ENCODE data around the gene LSAMP.
"Not testable (repeated sequence)": the region's sequence is repeated elsewhere in the genome, so short reads cannot be mapped to it uniquely, and the experiment has no call there.

The LSAMP gene

GRCh38 chr3:115768661-115769060 lies 676.6 kb downstream of the LSAMP start:
- DNase-seq (ENCODE audit: low read depth in 2 of 3, low spot score in 1 of 3): no peak

DNA sequence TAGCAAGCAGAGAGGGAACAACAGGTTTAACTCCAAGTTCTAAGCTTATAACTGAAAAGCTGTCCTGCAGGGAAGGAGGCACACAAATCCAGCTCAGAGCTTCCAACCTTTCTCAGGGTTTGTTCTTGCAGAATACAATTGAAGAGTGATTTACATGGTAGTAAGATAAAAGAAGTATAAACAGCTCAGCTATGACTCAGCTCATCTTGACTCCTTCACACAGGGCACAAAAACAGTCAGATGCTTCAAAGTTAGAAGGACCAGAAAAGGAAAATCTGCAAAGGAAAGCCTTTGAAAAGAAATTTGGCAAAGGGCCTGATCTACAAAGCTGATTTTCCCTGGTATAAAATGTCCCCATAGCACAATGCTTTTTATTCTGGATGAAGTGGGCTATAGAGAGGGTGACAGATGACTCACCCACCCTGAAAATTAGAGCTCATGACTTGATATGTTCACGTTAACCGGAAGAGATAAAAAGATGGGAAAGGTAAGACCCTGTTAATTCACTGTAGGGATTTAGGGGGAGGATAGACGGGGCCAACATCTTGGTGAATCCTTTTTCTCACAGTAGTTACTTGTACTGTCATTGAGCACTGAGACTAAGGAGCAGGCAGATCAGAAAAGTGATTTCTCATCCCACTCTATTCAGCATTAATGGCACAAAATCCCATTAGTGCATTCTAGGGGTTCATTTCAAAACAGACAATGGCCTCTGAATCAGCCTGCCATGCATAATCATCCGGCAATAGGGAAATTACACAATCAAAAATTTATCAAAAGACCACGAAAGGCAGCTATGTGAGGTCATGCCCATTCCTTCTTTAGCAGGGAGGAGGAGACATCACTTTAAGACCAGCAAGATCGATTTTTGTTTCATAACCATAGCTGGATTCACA lies 678.5 kb downstream of the LSAMP start:
- no peak for DNase-seq (ENCODE audit: low read depth in 2 of 3, low spot score in 1 of 3)

DNA sequence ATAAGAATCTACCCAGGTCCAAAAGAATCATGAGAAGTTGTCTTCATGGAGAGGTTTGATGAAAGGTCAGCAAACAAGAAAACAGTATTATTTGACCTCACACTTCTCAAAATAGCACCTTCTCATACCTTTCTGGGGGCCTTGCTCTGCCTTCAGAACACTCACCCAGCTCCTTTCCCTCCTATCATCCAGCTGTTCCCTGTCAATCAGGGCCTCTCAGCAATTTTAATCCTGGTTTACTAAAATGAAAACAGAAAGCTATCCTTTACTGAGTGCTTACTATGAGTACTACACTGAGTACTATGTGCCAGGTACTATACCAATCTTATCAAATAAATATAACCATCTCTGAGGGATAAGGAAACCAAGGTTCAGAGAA lies 683.4 kb downstream of the LSAMP start:
- no peak for DNase-seq (ENCODE audit: low read depth in 2 of 3, low spot score in 1 of 3)

- DNase-seq (ENCODE audit: low read depth in 2 of 3, low spot score in 1 of 3): no peak
These were observed 684.6 kb downstream of the LSAMP start for GRCh38 chr3:115760716-115761115.

DNA sequence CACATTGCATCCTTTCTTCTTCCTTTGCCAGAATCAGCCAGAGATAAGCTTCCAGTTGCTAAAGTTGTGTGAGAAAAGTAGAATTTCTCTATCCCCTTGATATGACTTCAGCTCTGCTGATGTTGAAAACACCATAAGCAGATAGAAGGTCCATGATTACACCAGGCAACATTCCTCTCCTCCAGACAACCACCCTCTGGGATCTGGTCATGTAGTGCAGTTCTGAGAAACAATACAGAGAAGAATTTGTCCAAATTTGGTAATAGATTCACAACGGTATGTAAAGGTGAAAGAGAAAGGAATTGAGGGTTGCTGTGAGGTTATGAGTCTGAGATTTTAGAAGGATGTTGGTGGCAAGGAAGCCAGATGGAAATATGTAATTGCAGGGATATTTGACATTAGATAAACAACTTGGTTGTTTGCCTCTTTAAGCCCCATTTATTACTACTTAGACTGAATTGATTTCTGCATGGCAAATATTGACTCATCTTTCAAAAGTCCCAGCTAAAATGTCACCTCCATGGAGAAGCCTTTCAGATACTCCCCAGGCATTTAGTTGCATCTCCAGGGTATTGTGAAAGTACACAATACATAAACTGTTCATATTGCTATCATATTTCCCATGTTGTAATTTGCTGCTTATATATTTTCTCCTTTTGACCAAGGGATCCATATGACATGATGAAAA lies 687.1 kb downstream of the LSAMP start:
- DNase-seq (ENCODE audit: low read depth in 2 of 3, low spot score in 1 of 3): no peak

DNA sequence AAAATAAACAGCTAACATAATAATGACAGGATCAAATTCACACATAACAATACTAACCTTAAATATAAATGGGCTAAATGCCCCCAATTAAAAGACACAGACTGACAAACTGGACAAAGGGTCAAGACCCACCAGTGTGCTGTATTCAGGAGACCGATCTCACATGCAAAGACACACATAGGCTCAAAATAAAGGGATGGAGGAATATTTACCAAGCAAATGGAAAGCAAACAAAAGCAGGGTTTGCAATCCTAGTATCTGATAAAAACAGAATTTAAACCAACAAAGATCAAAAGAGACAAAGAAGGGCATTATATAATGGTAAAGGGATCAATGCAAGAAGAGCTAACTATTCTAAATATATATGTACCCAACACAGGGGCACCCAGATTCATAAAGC lies 692.3 kb downstream of the LSAMP start:
- DNase-seq (ENCODE audit: low read depth in 2 of 3, low spot score in 1 of 3): not testable (repeated sequence)
